ENCODE results near the gene CD44.

CD44 gene

GRCh38 chr11:35241083-35241482, 102.1 kb downstream of the CD44 start:
- DNase-seq = no peak

- DNase-seq = no peak
Measured at GRCh38 chr11:35241531-35241930, 102.6 kb downstream of the CD44 start.

- no peak for DNase-seq
Measured at GRCh38 chr11:35242412-35243242, 103.7 kb downstream of the CD44 start.

GRCh38 chr11:35243774-35244173, 104.8 kb downstream of the CD44 start:
- DNase-seq = no peak

- DNase-seq = no peak
Measured at GRCh38 chr11:35245056-35245455, 106.1 kb downstream of the CD44 start.

GRCh38 chr11:35245786-35246185, 106.8 kb downstream of the CD44 start:
- DNase-seq = no peak

GRCh38 chr11:35246745-35247144, 107.8 kb downstream of the CD44 start:
- no peak for DNase-seq

GRCh38 chr11:35247428-35247827, 108.5 kb downstream of the CD44 start:
- DNase-seq = peak; percentile 69

- peak; percentile 27 for DNase-seq
Measured at GRCh38 chr11:35247863-35248262, 108.9 kb downstream of the CD44 start.

- DNase-seq = no peak
Measured at GRCh38 chr11:35248558-35249323, 109.8 kb downstream of the CD44 start.

- DNase-seq = no peak
Measured at GRCh38 chr11:35250192-35250591, 111.2 kb downstream of the CD44 start.

GRCh38 chr11:35250621-35251020, 111.7 kb downstream of the CD44 start:
- DNase-seq = no peak

- DNase-seq = no peak
Measured at GRCh38 chr11:35253237-35253636, 114.3 kb downstream of the CD44 start.

GRCh38 chr11:35255514-35255913, 116.5 kb downstream of the CD44 start:
- DNase-seq = no peak

GRCh38 chr11:35256296-35256695, 117.3 kb downstream of the CD44 start:
- DNase-seq = no peak

GRCh38 chr11:35257281-35257680, 118.3 kb downstream of the CD44 start:
- DNase-seq = no peak

- no peak for DNase-seq
Measured at GRCh38 chr11:35259529-35259928, 120.6 kb downstream of the CD44 start.

GRCh38 chr11:35260342-35260985, 121.5 kb downstream of the CD44 start:
- DNase-seq = no peak

- DNase-seq = no peak
Measured at GRCh38 chr11:35261197-35261596, 122.2 kb downstream of the CD44 start.

GRCh38 chr11:35262056-35262455, 123.1 kb downstream of the CD44 start:
- no peak for DNase-seq

GRCh38 chr11:35262735-35263134, 123.8 kb downstream of the CD44 start:
- no peak for DNase-seq

- no peak for DNase-seq
Measured at GRCh38 chr11:35265755-35266454, 126.9 kb downstream of the CD44 start.

GRCh38 chr11:35267504-35267903, 128.5 kb downstream of the CD44 start:
- no peak for DNase-seq
